HepG2 (cell line): ENCODE results near the gene RNF183. TPM values are rescaled to one million over a fixed set of nuclear protein-coding genes. Genes with fewer than 3 reads are reported as not detected.

Experiments used
- ATAC-seq: fragments of 200-7000 bp; cut with Tn5 transposase; 3 replicates; pipeline ENCODE4 v1.9.1; 2020; ENCODE audit warnings: mild to moderate bottlenecking, moderate library complexity
- BruUV-seq: library from RNA; stranded (reverse); fragments of 400-500 nt; replicated peaks from 2 replicates; lab custom pipeline; 2021; lab: Mats Ljungman, UMichigan
- CTCF ChIA-PET: fragments of 300-600 bp; formaldehyde crosslinking; extraction: SDS; loops from one replicate; lab custom pipeline; 2021; ENCODE audit warnings: low total read pairs, inconsistent platforms, low intra/inter-chr PET ratio; lab: Yijun Ruan, JAX
- POLR2A ChIA-PET: fragments of 350-600 bp; sonication (Branson Sonifier 250); formaldehyde crosslinking; loops from one replicate; lab custom pipeline; 2020; ENCODE audit warnings: antibody characterized with exemption, inconsistent platforms; lab: Yijun Ruan, JAX
- DNase-seq: peaks from one replicate; pipeline ENCODE4 v3.0.0-alpha.2; 2015; ENCODE audit warnings: low spot score
- FAIRE-seq: peaks from 3 replicates; lab custom pipeline; 2011; peaks lifted over from hg19 to GRCh38; lab: Jason Lieb, UNC
- H2AFZ ChIP-seq: one replicate; pipeline ENCODE4 v1.6.1; 2011; ENCODE audit warnings: low read length, inconsistent platforms
- H3K27ac ChIP-seq: fragments of 300-600 bp; 3 replicates; pipeline ENCODE4 v1.8.0; 2011; ENCODE audit warnings: mixed run types, mild to moderate bottlenecking, mixed read lengths, low read length, inconsistent platforms; ENCODE audit not compliant: insufficient read depth; ENCODE audit errors: extremely low read length
- H3K27me3 ChIP-seq, 2 experiments: fragments of 200-600 bp in 1 of 2; 2 replicates in 1 of 2; 3 replicates in 1 of 2; pipeline versions ENCODE4 v1.6.0 to v1.8.0; 2011; ENCODE audit warnings: low read length in 2 of 2, mild to moderate bottlenecking in 2 of 2, moderate library complexity in 2 of 2, inconsistent platforms in 1 of 2; ENCODE audit not compliant: insufficient read depth in 2 of 2, control insufficient read depth in 1 of 2
- H3K36me3 ChIP-seq, 2 experiments: fragments of 200-600 bp in 1 of 2; replicated peaks in 1 of 2; 2 replicates in 1 of 2; 3 replicates in 1 of 2; pipeline versions ENCODE4 v1.5.1 to v1.8.0; 2011; ENCODE audit warnings: low read length in 2 of 2, inconsistent platforms in 1 of 2; ENCODE audit not compliant: insufficient read depth in 2 of 2, control insufficient read depth in 1 of 2
- H3K4me1 ChIP-seq: 2 replicates; pipeline ENCODE4 v1.5.1; 2012; ENCODE audit warnings: low read length, inconsistent platforms; ENCODE audit not compliant: insufficient read depth
- H3K4me2 ChIP-seq: 2 replicates; pipeline ENCODE4 v1.6.0; 2011; ENCODE audit warnings: low read depth, low read length, inconsistent platforms
- H3K4me3 ChIP-seq, 3 experiments: fragments of 200-600 bp in 1 of 3; sonication (generic), shearing (Covaris generic) in 1 of 3; replicated peaks in 1 of 3; 2 replicates each; pipeline ENCODE4 v1.5.1; 2011 to 2016; ENCODE audit warnings: low read length in 3 of 3, inconsistent platforms in 2 of 3, low read depth in 2 of 3, mild to moderate bottlenecking in 2 of 3, control low read depth in 1 of 3, mixed read lengths in 1 of 3; ENCODE audit not compliant: insufficient read depth in 1 of 3
- H3K79me2 ChIP-seq: one replicate; pipeline ENCODE4 v1.6.1; 2011; ENCODE audit warnings: low read length, inconsistent platforms; ENCODE audit not compliant: insufficient read depth
- H3K9ac ChIP-seq: 2 replicates; pipeline ENCODE4 v1.6.0; 2011; ENCODE audit warnings: mild to moderate bottlenecking, low read depth, low read length, inconsistent platforms; ENCODE audit not compliant: insufficient read depth
- H3K9me3 ChIP-seq: 2 replicates; pipeline ENCODE4 v1.5.1; 2012; ENCODE audit warnings: mild to moderate bottlenecking, low read length
- H4K20me1 ChIP-seq: 2 replicates; pipeline ENCODE4 v1.6.0; 2011; ENCODE audit warnings: inconsistent platforms, mild to moderate bottlenecking, low read length, moderate library complexity; ENCODE audit not compliant: insufficient read depth
- ARNT ChIP-seq: fragments of 450-650 bp; IDR thresholded peaks from 2 replicates; pipeline ENCODE4 v1.6.1; 2017
- ATRX ChIP-seq: sonication (generic); formaldehyde crosslinking; IDR thresholded peaks from 2 replicates; pipeline ENCODE4 v1.4.0; 2020; ENCODE audit warnings: missing genetic modification reagents, borderline replicate concordance
- EHMT2 ChIP-seq: fragments of 200-600 bp; sonication (generic); IDR thresholded peaks from 2 replicates; pipeline ENCODE4 v1.7.0; 2017; ENCODE audit warnings: antibody characterized with exemption, low read depth, low read length, borderline replicate concordance
- EZH2 ChIP-seq: conservative IDR thresholded peaks from 2 replicates; pipeline ENCODE4 v1.6.1; 2012; ENCODE audit warnings: mild to moderate bottlenecking, low read depth, low read length, moderate library complexity
- GTF3A ChIP-seq: sonication (generic); formaldehyde crosslinking; conservative IDR thresholded peaks from 2 replicates; pipeline ENCODE4 v1.4.0; 2020; ENCODE audit warnings: mild to moderate bottlenecking, missing genetic modification reagents
- MAFK ChIP-seq, 2 experiments: IDR thresholded peaks in 1 of 2; conservative IDR thresholded peaks in 1 of 2; 2 replicates each; pipeline ENCODE4 v1.6.1; 2011; ENCODE audit warnings: improper control_type of control experiment in 2 of 2, low read length in 2 of 2
- NFE2 ChIP-seq: sonication (generic); formaldehyde crosslinking; IDR thresholded peaks from 2 replicates; pipeline ENCODE4 v1.4.0; 2020; ENCODE audit warnings: missing genetic modification reagents
- PAF1 ChIP-seq: IDR thresholded peaks from 2 replicates; pipeline ENCODE4 v1.6.1; 2016; ENCODE audit warnings: missing genetic modification reagents, missing compliant biosample characterization
- U2AF2 ChIP-seq: fragments of 200-400 bp; formaldehyde crosslinking; IDR thresholded peaks from 2 replicates; pipeline ENCODE4 v1.6.1; 2017; ENCODE audit warnings: low read depth, mild to moderate bottlenecking, low read length
- XBP1 ChIP-seq: sonication (generic); formaldehyde crosslinking; IDR thresholded peaks from 2 replicates; pipeline ENCODE4 v1.5.0; 2020; ENCODE audit warnings: missing genetic modification reagents
- ZBTB38 ChIP-seq: sonication (generic); formaldehyde crosslinking; IDR thresholded peaks from 2 replicates; pipeline ENCODE4 v1.5.1; 2020; ENCODE audit warnings: mild to moderate bottlenecking, missing genetic modification reagents
- ZMYM3 ChIP-seq: sonication (generic); formaldehyde crosslinking; IDR thresholded peaks from 2 replicates; pipeline ENCODE4 v1.5.1; 2020; ENCODE audit warnings: mild to moderate bottlenecking, missing genetic modification reagents
- ZNF282 ChIP-seq: fragments of 450-650 bp; IDR thresholded peaks from 2 replicates; pipeline ENCODE4 v1.6.1; 2018; ENCODE audit not compliant: partially characterized antibody
- ZNF3 ChIP-seq: IDR thresholded peaks from 2 replicates; pipeline ENCODE4 v1.7.0; 2017; ENCODE audit warnings: inconsistent platforms
- ZNF44 ChIP-seq: sonication (generic); formaldehyde crosslinking; IDR thresholded peaks from 2 replicates; pipeline ENCODE4 v1.5.1; 2020; ENCODE audit warnings: mild to moderate bottlenecking, missing genetic modification reagents
- ZNF607 ChIP-seq: sonication (generic); formaldehyde crosslinking; IDR thresholded peaks from 2 replicates; pipeline ENCODE4 v1.5.1; 2020; ENCODE audit warnings: missing genetic modification reagents, mild to moderate bottlenecking, borderline replicate concordance
- WGBS: methylation state at CpG from one replicate; pipeline ENCODE4 v1.1.6; 2017; ENCODE audit warnings: low lambda C conversion rate; 5-methylcytosine and 5-hydroxymethylcytosine counted together
- in situ Hi-C: cut with HindIII; loops from 2 replicates; pipeline ENCODE4 v1.10.0; 2017; ENCODE audit warnings: low pct_unique_long_range_greater_than_20kb; ENCODE audit not compliant: extremely low pct_ligation_motif_present
- intact Hi-C: fragments of 100-400 bp; cut with micrococcal nuclease; formaldehyde crosslinking; loops from one replicate; pipeline ENCODE4 v1.10.0; 2022; ENCODE audit not compliant: unreplicated experiment
- polyA plus RNA-seq, 8 experiments: library from polyadenylated mRNA; depleted of rRNA in 3 of 8; stranded (reverse) in 7 of 8; unstranded in 1 of 8; fragments of >200 nt; fragmentation: Illumina TruSeq in 4 of 8; extraction: Trizol in 4 of 8; gene quantifications; 2 replicates each; pipeline versions ENCODE4 v1.2.1 to v1.2.3, GENCODE V29; 2011 to 2016; ENCODE audit warnings: low read depth in 4 of 8, missing spikeins in 1 of 8, mixed read lengths in 1 of 8; ENCODE audit not compliant: insufficient read depth in 1 of 8
- total RNA-seq, 5 experiments: library from RNA; depleted of rRNA; stranded (reverse); fragments of >200 nt; fragmentation: Illumina TruSeq; extraction: Trizol; gene quantifications; 2 replicates each; pipeline ENCODE4 v1.2.3, GENCODE V29; 2016; ENCODE audit warnings: low read depth in 1 of 5
- TF ChIP-seq, protein P1 (sequence below): fragments of 450-650 bp; IDR thresholded peaks from 2 replicates; pipeline ENCODE4 v1.6.1; 2017
- TF ChIP-seq, protein P2 (sequence below): sonication (generic); formaldehyde crosslinking; IDR thresholded peaks from 2 replicates; pipeline ENCODE4 v1.5.1; 2020; ENCODE audit warnings: mild to moderate bottlenecking, missing genetic modification reagents, borderline replicate concordance

Gene RNF183
- total and polyA plus RNA-seq, 2 of the 13 experiments (the other 11 are each of a cell fraction or from before 2014, with no cell fraction given), result 0.13 to 6.5 TPM

DNA sequence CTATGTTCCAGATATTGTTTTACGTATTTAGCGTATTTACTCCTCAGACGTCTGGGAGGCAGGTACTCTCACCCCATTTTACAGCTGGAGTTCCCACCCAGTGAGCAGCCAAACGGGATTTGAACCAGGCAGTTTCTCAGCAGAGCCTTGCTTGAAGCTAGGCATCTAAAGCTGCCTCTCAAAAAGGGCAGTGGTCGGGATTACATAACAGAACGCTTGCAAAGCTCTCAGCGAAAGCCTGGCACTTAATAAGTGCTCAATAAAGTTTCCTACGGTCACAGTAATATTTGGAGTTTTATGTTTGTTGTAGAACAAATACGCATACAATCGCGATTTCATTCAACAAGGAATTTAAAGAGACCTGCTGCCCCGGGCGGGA, 45.9 kb upstream of the RNF183 start:
- ChIA-PET CTCF (no interaction called here), POLR2A (interaction anchor here (2.7 to 2.9 kb wide), 2 partner anchors 9 to 74 kb away, joined by 9 to 14 read pairs; partner anchors contain the start of genes CDC26, PRPF4 and WDR31)
- WGBS, result 27% methylated on average over 8 of the region's 13 CpGs
- Histone ChIP-seq H3K9me3 (no peaks in the 10 kb centered on the region), H3K4me1 (peaks cover 46% of the 10 kb centered on the region), H4K20me1 (no peaks in the 10 kb centered on the region), H3K79me2 (no peaks in the 10 kb centered on the region), H2AFZ (no peak overlapping the region), H3K36me3 (no peaks in the 10 kb centered on the region), H3K4me3 (peak overlapping the region in 2 of 3 experiments; percentile 19 to 73; a peak in 2 of 6 replicates), H3K9ac (no peak overlapping the region), H3K4me2 (peak overlapping the region; percentile 87), H3K27ac (no peak overlapping the region), H3K27me3 (peaks cover 0 to 32% of the 10 kb centered on the region in 2 experiments; a peak in 3 of 5 replicates)
- ATAC-seq, result no peak
- in situ Hi-C loops, result no loop called here
- FAIRE-seq, result no peak
- intact Hi-C loops, result loop anchor here (5.0 kb wide), 1 partner anchor 37 kb away; no protein-coding TSS in a partner anchor
- DNase-seq, result no peak
- no TSS peak for BruUV-seq
- TF ChIP-seq ZNF607 (CRISPR knock-in tag) (no peak), ZMYM3 (CRISPR knock-in tag) (peak; percentile 51; the same call in 1 of the 2 replicates), XBP1 (CRISPR knock-in tag) (no peak), ZNF44 (CRISPR knock-in tag) (no peak), ZBTB38 (CRISPR knock-in tag) (no peak), EZH2 (peak; percentile 24; the same call in 1 of the 2 replicates), ZNF282 (no peak)

DNA sequence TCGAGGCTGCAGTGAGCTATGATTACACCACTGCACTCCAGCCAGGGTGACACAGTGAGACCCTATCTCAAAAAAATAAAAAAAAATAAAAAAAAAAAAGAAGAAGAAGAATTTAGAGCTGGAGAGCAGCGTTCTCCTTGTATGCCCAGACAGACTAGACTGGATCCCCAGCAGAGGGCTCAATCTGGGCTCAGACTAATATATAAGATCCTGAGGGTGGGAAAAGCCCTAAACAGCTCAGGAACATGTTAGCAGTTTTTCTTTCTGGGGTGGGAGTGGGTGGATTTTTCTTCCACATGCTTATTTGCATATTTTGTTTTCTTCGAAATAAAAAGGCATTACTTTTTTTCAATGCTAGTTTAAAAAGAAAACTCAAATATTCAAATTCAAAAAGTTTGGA, 45.3 kb upstream of the RNF183 start:
- ChIA-PET CTCF (no interaction called here), POLR2A (interaction anchor here (1.0 to 2.9 kb wide), 3 partner anchors 8 to 73 kb away, joined by 3 to 14 read pairs (median 9); partner anchors contain the start of genes C9orf43, CDC26, POLE3 and PRPF4)
- H3K27me3 ChIP-seq, result peaks cover 0 to 32% of the 10 kb centered on the region in 2 experiments; a peak in 3 of 5 replicates
- TF ChIP-seq ZNF44 (CRISPR knock-in tag), result no peak
- no peak for TF ChIP-seq MAFK (conservative IDR thresholded peaks at IDR 0.05 in 1 of 2, IDR thresholded peaks at IDR 0.05 in 1 of 2; ENCODE audit: low read length in 2 of 2)
- TF ChIP-seq ARNT, result no peak
- TF ChIP-seq, protein P1, sequence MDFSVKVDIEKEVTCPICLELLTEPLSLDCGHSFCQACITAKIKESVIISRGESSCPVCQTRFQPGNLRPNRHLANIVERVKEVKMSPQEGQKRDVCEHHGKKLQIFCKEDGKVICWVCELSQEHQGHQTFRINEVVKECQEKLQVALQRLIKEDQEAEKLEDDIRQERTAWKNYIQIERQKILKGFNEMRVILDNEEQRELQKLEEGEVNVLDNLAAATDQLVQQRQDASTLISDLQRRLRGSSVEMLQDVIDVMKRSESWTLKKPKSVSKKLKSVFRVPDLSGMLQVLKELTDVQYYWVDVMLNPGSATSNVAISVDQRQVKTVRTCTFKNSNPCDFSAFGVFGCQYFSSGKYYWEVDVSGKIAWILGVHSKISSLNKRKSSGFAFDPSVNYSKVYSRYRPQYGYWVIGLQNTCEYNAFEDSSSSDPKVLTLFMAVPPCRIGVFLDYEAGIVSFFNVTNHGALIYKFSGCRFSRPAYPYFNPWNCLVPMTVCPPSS, result no peak
- TF ChIP-seq PAF1, result no peak
- TF ChIP-seq ZNF3 (CRISPR knock-in tag), result no peak
- no peak for TF ChIP-seq U2AF2
- TF ChIP-seq, protein P2, sequence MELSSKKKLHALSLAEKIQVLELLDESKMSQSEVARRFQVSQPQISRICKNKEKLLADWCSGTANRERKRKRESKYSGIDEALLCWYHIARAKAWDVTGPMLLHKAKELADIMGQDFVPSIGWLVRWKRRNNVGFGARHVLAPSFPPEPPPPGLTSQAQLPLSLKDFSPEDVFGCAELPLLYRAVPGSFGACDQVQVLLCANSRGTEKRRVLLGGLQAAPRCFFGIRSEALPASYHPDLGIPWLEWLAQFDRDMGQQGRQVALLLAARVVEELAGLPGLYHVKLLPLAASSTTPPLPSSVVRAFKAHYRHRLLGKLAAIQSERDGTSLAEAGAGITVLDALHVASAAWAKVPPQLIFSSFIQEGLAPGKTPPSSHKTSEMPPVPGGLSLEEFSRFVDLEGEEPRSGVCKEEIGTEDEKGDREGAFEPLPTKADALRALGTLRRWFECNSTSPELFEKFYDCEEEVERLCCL (CRISPR knock-in tag), result no peak
- no peak for TF ChIP-seq NFE2
- no peak for TF ChIP-seq EHMT2
- TF ChIP-seq ATRX (CRISPR knock-in tag), result no peak
- TF ChIP-seq GTF3A (CRISPR knock-in tag), result no peak

More for the DNA sequence above, 45.3 kb upstream of the RNF183 start:
- no peak overlapping the region for H2AFZ ChIP-seq
- BruUV-seq, result no TSS peak
- peaks cover 52% of the 10 kb centered on the region for H3K4me1 ChIP-seq
- H3K4me2 ChIP-seq, result no peak overlapping the region
- no peaks in the 10 kb centered on the region for H3K79me2 ChIP-seq
- H3K9me3 ChIP-seq, result no peaks in the 10 kb centered on the region
- no peak overlapping the region for H3K9ac ChIP-seq
- no peaks in the 10 kb centered on the region for H3K36me3 ChIP-seq
- no peak overlapping the region for H3K4me3 ChIP-seq
- ATAC-seq (no peak), FAIRE-seq (no peak), DNase-seq (no peak)
- in situ Hi-C loops, result no loop called here
- no peaks in the 10 kb centered on the region for H4K20me1 ChIP-seq
- 59% methylated on average over 3 of the region's 3 CpGs for WGBS
- intact Hi-C loops, result loop anchor here (5.0 kb wide), 1 partner anchor 36 kb away; no protein-coding TSS in a partner anchor
- H3K27ac ChIP-seq, result no peak overlapping the region
